IPS-20b (cell line): ENCODE results near the gene MOB3B.

Experiments used
- H3K27ac ChIP-seq: one replicate; pipeline ENCODE4 v1.5.1; 2013; ENCODE audit warnings: low read length
- H3K27me3 ChIP-seq: 2 replicates; pipeline ENCODE4 v1.6.1; 2013; ENCODE audit warnings: mild to moderate bottlenecking, low read length, inconsistent platforms; ENCODE audit not compliant: insufficient read depth
- H3K36me3 ChIP-seq: 2 replicates; pipeline ENCODE4 v1.6.1; 2013; ENCODE audit warnings: low read depth, mild to moderate bottlenecking, inconsistent platforms, low read length, moderate library complexity; ENCODE audit not compliant: insufficient read depth
- H3K4me1 ChIP-seq: 2 replicates; pipeline ENCODE4 v1.6.1; 2013; ENCODE audit warnings: mild to moderate bottlenecking, control low read depth, inconsistent platforms, low read length, moderate library complexity; ENCODE audit not compliant: insufficient read depth
- H3K4me3 ChIP-seq: 2 replicates; pipeline ENCODE4 v1.5.1; 2013; ENCODE audit warnings: mild to moderate bottlenecking, low read length, inconsistent platforms
- H3K9ac ChIP-seq: 2 replicates; pipeline ENCODE4 v1.6.1; 2013; ENCODE audit warnings: low read depth, mild to moderate bottlenecking, inconsistent platforms, low read length, moderate library complexity
- H3K9me3 ChIP-seq: 2 replicates; pipeline ENCODE4 v1.6.1; 2013; ENCODE audit warnings: mild to moderate bottlenecking, low read depth, low read length, inconsistent platforms; ENCODE audit not compliant: insufficient read depth

The MOB3B gene

DNA sequence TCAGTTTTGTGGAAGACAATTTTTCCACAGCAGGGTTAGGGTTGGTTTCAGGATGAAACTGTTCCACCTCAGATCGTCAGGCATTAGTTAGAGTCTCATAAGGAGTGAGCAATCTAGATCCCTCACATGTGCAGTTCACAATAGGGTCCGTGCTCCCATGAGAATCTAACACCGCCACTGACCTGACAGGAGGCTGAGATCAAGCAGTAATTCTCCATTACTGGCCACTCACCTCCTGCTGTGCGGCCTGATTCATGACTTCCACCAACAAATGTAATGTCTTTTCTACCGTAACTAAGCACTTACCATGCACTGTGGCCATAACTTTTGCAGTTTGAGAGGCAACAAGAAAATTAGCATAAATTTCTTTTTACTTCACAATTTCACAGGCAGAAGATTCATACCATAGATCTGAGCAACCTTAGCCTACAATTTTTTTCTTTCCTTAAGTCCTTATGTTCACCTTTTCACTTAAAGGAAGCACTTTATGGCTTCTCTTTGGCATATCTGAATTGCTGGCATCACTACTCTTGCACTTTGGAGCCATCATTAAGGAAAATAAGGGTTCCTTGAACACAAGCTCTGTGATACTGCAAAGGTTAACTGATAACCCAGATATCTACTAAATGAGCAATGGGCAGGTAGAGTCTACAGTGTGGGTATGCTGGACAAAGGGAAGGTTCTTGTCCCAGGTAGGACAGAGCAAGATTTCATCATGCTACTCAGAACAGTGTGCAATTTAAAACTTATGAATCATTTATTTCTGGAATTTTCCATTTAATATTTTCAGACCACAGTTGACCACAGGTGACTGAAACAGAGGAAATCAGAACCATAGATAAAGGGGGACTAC, 88.5 kb downstream of the MOB3B start:
- H3K4me3 ChIP-seq, result no peak overlapping the region
- no peaks in the 10 kb centered on the region for H3K36me3 ChIP-seq
- no peak overlapping the region for H3K9ac ChIP-seq
- H3K27me3 ChIP-seq, result no peaks in the 10 kb centered on the region
- peaks cover 12% of the 10 kb centered on the region; the same call in 1 of the 2 replicates for H3K4me1 ChIP-seq
- no peaks in the 10 kb centered on the region for H3K9me3 ChIP-seq
- H3K27ac ChIP-seq, result no peak overlapping the region

DNA sequence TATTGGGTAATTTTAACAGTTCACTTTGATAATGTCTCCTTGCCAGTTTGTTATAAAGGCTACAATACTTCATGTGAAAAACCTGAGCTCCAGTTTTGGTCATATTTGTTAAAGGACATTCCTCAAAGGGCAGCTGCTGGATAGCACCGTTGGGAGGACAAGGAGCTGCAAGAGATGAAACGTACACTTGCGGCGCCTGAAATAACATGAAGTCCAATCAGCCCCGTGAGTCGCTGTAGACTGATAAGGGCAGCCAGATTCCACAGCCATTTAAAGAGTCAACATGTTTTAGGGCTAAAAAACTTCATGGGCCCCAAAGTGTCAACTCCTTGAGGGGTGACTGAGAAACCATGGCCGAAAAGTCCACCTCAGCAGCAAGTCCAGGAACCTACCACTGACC, 91.1 kb downstream of the MOB3B start:
- Histone ChIP-seq H3K4me3 (no peak overlapping the region), H3K4me1 (peaks cover 16% of the 10 kb centered on the region), H3K9ac (no peak overlapping the region), H3K27me3 (no peaks in the 10 kb centered on the region), H3K27ac (no peak overlapping the region), H3K9me3 (no peaks in the 10 kb centered on the region), H3K36me3 (no peaks in the 10 kb centered on the region)

DNA sequence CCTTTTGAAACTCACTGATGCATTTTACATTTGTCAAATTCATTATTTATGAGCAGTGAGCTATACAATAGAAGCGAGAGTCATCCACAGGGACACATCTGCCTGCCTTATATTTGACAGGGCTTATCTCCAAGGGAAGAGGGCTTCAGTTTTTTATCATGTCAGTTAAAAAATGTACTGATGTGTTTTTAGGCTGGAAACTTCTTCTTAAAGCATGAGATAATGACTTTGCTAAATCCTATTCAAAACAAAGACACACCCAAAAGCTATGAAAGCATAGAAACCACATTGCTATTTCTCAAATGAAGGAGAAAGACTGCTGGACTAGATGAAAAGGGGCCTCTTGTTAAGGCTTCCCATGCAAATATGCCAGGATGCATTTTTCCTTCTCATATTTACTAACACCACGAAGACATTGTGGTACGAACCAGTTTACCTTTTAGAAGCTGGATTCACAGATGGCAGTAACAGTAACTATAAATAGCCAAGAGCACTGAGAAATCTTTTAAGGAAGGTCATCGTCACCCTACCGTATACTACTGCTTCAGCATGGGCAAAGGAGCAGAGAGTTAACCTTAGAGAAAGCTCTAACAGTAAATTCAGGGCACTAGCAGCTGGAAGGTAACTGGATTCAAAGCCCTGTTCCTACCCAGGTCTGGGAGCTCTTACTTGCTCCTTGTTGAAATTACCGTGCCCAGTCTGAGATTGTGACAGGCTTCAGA, 91.8 kb downstream of the MOB3B start:
- H3K4me3 ChIP-seq, result no peak overlapping the region
- H3K27ac ChIP-seq, result no peak overlapping the region
- H3K36me3 ChIP-seq, result no peaks in the 10 kb centered on the region
- no peak overlapping the region for H3K9ac ChIP-seq
- no peaks in the 10 kb centered on the region for H3K27me3 ChIP-seq
- no peaks in the 10 kb centered on the region for H3K9me3 ChIP-seq
- peaks cover 17% of the 10 kb centered on the region for H3K4me1 ChIP-seq

DNA sequence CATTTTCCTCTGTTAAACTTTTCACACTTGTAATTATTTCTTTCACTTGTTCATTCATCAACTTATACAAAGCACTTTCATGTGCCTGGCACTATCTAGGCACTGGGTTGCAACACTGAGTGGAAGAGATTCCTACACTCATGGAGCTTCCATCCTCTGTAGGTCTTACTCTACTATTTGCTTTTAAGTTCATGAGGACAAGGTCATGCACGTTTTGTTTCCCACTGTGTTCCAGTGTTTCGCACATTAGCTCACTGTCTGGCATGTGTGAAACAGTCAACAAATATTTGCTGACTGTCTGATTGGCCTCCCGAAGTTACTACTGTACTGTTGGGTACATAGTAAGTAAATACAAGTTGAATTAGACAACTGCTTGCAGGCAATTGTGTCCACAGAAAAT, 93.4 kb downstream of the MOB3B start:
- Histone ChIP-seq H3K27me3 (no peaks in the 10 kb centered on the region), H3K4me1 (peaks cover 31% of the 10 kb centered on the region), H3K27ac (no peak overlapping the region), H3K4me3 (no peak overlapping the region), H3K9me3 (no peaks in the 10 kb centered on the region), H3K9ac (no peak overlapping the region), H3K36me3 (no peaks in the 10 kb centered on the region)

DNA sequence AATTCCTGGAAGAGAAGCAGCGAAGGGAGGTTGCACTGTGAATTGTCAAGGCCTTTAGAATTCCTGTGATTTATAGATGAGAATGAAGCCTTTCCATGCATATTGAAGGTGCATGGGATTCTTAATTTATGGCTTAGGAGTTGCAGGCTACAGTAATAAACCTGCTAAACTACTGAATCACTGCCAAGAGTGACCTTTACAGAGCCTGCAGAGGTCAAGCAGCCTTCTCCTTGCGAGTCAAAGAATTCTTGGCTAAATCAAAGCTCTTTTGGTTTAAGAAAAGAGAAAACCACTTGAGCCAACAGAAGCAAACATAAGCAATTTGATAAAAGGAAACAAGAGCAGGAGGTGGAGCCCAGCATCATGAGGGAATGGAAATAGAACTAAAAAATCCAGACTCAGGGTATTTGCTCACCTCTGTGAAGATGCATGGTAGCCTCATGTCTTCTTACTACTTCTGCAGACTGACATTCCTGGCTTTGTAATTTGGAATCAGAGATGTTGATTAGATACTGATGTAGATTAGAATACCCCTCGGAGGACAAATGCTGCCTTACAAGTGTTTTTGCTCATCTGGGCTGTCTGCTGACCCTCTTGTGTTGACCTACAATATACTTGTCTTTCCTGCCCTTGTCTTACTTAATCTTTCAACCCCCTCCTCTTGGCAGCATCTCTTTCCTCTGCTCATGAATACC, 95.8 kb downstream of the MOB3B start:
- H3K4me1 ChIP-seq, result peaks cover 36% of the 10 kb centered on the region
- no peaks in the 10 kb centered on the region for H3K9me3 ChIP-seq
- H3K4me3 ChIP-seq, result no peak overlapping the region
- H3K36me3 ChIP-seq, result no peaks in the 10 kb centered on the region
- H3K27me3 ChIP-seq, result no peaks in the 10 kb centered on the region
- no peak overlapping the region for H3K9ac ChIP-seq
- no peak overlapping the region for H3K27ac ChIP-seq

DNA sequence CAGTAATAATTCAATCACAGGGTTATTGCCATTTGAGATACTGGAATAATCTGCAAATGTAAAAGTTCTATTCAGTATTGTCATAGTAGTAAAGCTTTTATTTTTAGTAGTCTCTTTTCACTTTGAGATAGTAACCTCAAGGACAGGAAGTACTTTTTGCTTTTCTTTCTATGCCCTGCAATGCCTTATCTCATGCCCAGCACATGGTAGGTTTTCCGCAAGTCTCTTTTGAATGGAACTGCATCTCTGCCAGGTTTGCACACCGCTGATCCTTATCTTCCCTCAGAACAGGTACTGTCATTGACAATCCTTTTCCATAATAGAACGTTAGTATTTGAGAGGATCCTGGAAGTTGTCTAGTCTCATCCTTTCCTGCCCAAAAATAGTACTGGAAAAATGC, 97.3 kb downstream of the MOB3B start:
- H3K4me1 ChIP-seq, result peaks cover 46% of the 10 kb centered on the region

DNA sequence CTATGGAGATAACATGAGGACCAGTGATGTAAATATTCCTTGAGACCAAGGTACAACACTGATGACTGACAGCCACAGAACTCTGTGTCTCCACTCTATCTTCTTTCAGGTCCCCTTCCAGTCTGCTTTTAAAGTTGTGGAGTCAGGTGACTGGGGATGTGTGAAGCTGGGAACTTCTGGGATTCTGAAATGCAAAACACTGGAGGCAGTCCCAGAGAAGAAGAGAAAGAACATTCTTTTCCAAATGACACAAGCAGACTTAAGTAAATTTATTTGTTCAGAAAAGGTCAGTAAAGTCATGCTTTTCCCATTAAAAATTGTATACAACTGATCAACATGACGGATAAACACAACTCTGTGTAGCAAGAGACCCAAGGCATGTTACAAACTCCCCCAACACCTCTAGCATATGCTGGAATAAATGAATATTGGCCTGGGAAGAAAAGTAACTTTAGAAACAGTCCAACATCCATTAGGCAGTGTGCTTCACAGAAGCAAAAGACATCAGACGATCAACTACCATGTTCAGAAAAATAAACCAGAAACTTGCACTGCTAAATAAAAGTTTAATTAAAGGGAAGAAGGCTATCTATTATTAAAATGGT, 98.0 kb downstream of the MOB3B start:
- H3K9ac ChIP-seq, result no peak overlapping the region
- peaks cover 52% of the 10 kb centered on the region for H3K4me1 ChIP-seq
- no peaks in the 10 kb centered on the region for H3K9me3 ChIP-seq
- H3K36me3 ChIP-seq, result no peaks in the 10 kb centered on the region
- no peaks in the 10 kb centered on the region for H3K27me3 ChIP-seq
- no peak overlapping the region for H3K4me3 ChIP-seq
- H3K27ac ChIP-seq, result no peak overlapping the region

More for the DNA sequence above, 97.3 kb downstream of the MOB3B start:
- Histone ChIP-seq H3K36me3 (no peaks in the 10 kb centered on the region), H3K27me3 (no peaks in the 10 kb centered on the region), H3K27ac (no peak overlapping the region), H3K9ac (no peak overlapping the region), H3K4me3 (no peak overlapping the region), H3K9me3 (no peaks in the 10 kb centered on the region)

DNA sequence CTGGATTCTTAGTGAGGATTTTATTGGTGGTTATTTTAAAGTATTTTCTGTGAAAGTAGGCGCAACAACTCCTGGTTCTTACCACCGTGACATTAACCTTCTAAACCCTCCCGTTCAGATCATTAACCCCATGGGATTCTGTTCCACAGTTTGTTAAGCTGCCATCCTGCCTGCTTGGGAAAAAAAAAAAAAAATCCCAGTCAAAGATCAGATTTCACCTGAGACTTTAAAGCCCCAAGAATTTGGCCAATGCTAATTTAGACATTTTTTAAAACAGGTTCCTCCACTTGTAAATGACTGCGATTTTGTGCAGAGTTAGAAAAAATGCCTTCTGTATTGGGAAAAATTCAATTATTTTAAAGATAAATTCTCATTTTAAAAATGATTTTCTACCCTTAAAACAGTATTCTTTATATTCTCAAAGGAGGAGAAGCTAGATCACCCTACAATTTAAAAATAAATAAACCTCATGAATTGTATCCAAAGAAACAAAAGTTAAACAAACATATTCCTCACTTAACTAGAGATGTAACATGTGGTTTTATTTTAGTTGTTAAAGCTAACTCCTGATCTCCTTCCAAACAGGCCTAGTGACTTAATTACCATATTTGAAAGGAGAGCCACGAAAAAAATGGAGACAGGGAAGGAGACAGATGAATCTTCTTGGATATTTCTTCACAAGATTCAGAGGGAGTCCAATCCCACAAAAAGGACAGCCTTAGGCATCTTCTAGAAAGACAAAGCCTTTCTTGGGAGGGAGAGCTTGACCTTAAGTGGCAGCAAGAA, 98.7 kb downstream of the MOB3B start:
- Histone ChIP-seq H3K4me3 (no peak overlapping the region), H3K4me1 (peaks cover 59% of the 10 kb centered on the region), H3K27ac (no peak overlapping the region), H3K27me3 (no peaks in the 10 kb centered on the region), H3K9me3 (no peaks in the 10 kb centered on the region), H3K9ac (no peak overlapping the region), H3K36me3 (no peaks in the 10 kb centered on the region)

DNA sequence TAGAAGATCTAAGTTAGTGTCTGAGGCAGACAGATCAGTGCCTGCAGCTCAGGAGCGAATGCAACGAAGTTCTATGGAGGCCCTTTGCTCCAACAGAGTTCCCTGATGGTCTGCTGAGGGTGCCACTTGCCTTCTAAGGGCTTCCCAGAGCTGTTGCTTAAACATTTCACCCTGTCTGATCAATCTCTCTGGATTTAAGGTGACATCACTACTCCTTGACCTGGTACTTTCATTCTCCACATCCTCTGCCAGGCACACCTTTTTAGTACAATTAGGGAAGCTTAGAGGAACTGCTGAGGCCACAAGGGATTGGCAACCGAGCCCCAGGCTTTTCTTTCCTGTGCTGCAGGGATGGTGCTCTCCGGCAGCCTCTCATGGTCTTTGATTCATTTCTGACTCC, 99.7 kb downstream of the MOB3B start:
- Histone ChIP-seq H3K9ac (no peak overlapping the region), H3K27me3 (no peaks in the 10 kb centered on the region), H3K4me1 (peaks cover 61% of the 10 kb centered on the region), H3K36me3 (no peaks in the 10 kb centered on the region), H3K9me3 (no peaks in the 10 kb centered on the region), H3K27ac (no peak overlapping the region), H3K4me3 (no peak overlapping the region)

DNA sequence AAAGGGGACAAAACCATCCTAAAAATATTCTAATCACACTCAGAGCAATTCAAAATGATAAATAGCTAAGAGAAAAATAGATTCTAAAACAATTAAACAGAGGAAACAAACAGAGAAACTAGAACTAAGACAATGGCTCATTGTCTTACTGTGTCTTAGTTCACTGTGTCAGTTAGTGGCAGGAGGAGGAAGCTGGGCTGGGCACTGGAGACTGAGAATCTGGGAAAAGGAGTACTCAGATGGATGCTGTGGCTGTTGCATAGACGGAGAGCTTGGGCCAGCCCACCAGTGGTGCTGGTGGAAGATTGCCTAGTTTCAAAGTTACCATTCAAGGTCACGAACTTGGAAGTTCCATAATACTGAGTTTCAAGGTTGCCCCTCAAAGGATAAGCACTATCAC, 100.2 kb downstream of the MOB3B start:
- H3K4me1 ChIP-seq, result peaks cover 59% of the 10 kb centered on the region
- H3K27ac ChIP-seq, result no peak overlapping the region
- H3K27me3 ChIP-seq, result no peaks in the 10 kb centered on the region
- no peaks in the 10 kb centered on the region for H3K9me3 ChIP-seq
- no peak overlapping the region for H3K4me3 ChIP-seq
- H3K9ac ChIP-seq, result no peak overlapping the region
- H3K36me3 ChIP-seq, result no peaks in the 10 kb centered on the region

DNA sequence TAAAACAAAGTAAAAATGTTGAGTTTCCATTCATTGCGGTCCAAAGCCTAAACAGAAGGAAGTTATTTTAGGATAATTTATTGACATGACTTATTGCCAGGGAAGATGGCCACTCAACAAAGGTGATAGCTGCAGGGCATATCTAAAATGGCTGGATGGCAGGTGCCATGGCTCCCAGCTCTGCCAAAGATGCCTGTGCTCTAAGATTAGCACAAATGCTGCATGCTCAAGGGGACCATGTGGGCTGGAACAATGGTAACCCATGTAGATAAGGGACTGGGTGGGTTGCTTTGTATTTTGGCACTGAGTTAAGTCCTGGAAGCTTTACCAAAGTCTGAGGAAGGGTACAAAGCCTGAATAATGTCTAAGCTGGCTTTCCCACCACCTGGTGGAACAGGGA, 101.1 kb downstream of the MOB3B start:
- no peak overlapping the region for H3K9ac ChIP-seq
- no peaks in the 10 kb centered on the region for H3K36me3 ChIP-seq
- H3K9me3 ChIP-seq, result no peaks in the 10 kb centered on the region
- H3K27ac ChIP-seq, result no peak overlapping the region
- H3K27me3 ChIP-seq, result no peaks in the 10 kb centered on the region
- H3K4me1 ChIP-seq, result peaks cover 50% of the 10 kb centered on the region
- no peak overlapping the region for H3K4me3 ChIP-seq
